ENCODE measurements around the gene CACNA2D2. TPM values are rescaled to one million over a fixed set of nuclear protein-coding genes. Genes with fewer than 3 reads are reported as not detected.

CACNA2D2 gene
- total RNA-seq, 1 donor from 2014 or later, result 19.4 TPM

GRCh38 chr3:50447290-50447840, 56.1 kb downstream of the CACNA2D2 start:
- Mint-ChIP-seq H3K27ac (no peak overlapping the region), H3K27me3 (no peaks in the 10 kb centered on the region), H3K4me3 (no peak overlapping the region), H3K9me3 (no peaks in the 10 kb centered on the region), H3K4me1 (ENCODE audit: unreplicated experiment) (peaks cover 15% of the 10 kb centered on the region), H3K36me3 (no peaks in the 10 kb centered on the region)
- TF ChIP-seq CTCF (conservative IDR thresholded peaks at IDR 0.05), result no peak
- DNase-seq (ENCODE audit: extremely low spot score, unreplicated experiment), result no peak

GRCh38 chr3:50445919-50446318, 57.5 kb downstream of the CACNA2D2 start:
- H3K9me3 Mint-ChIP-seq, result no peaks in the 10 kb centered on the region
- no peak overlapping the region for H3K27ac Mint-ChIP-seq
- H3K27me3 Mint-ChIP-seq, result no peaks in the 10 kb centered on the region
- no peaks in the 10 kb centered on the region for H3K36me3 Mint-ChIP-seq
- no peak for TF ChIP-seq CTCF (conservative IDR thresholded peaks at IDR 0.05)
- DNase-seq (ENCODE audit: extremely low spot score, unreplicated experiment), result no peak
- H3K4me1 Mint-ChIP-seq (ENCODE audit: unreplicated experiment), result peaks cover 14% of the 10 kb centered on the region
- no peak overlapping the region for H3K4me3 Mint-ChIP-seq

GRCh38 chr3:50444782-50445181, 58.7 kb downstream of the CACNA2D2 start:
- no peak overlapping the region for H3K4me3 Mint-ChIP-seq
- H3K36me3 Mint-ChIP-seq, result no peaks in the 10 kb centered on the region
- H3K27ac Mint-ChIP-seq, result no peak overlapping the region
- H3K4me1 Mint-ChIP-seq (ENCODE audit: unreplicated experiment), result peaks cover 5% of the 10 kb centered on the region
- DNase-seq (ENCODE audit: extremely low spot score, unreplicated experiment), result no peak
- H3K9me3 Mint-ChIP-seq, result no peaks in the 10 kb centered on the region
- no peak for TF ChIP-seq CTCF (conservative IDR thresholded peaks at IDR 0.05)
- no peaks in the 10 kb centered on the region for H3K27me3 Mint-ChIP-seq

GRCh38 chr3:50444213-50444612, 59.2 kb downstream of the CACNA2D2 start:
- Mint-ChIP-seq H3K4me1 (ENCODE audit: unreplicated experiment) (peaks cover 5% of the 10 kb centered on the region), H3K27me3 (no peaks in the 10 kb centered on the region), H3K9me3 (no peaks in the 10 kb centered on the region), H3K27ac (no peak overlapping the region), H3K36me3 (no peaks in the 10 kb centered on the region), H3K4me3 (no peak overlapping the region)
- TF ChIP-seq CTCF (conservative IDR thresholded peaks at IDR 0.05), result no peak
- no peak for DNase-seq (ENCODE audit: extremely low spot score, unreplicated experiment)

- no peak overlapping the region for H3K27ac Mint-ChIP-seq
- H3K4me1 Mint-ChIP-seq (ENCODE audit: unreplicated experiment), result no peaks in the 10 kb centered on the region
- no peaks in the 10 kb centered on the region for H3K36me3 Mint-ChIP-seq
- H3K9me3 Mint-ChIP-seq, result no peaks in the 10 kb centered on the region
- no peaks in the 10 kb centered on the region for H3K27me3 Mint-ChIP-seq
- no peak overlapping the region for H3K4me3 Mint-ChIP-seq
- no peak for TF ChIP-seq CTCF (conservative IDR thresholded peaks at IDR 0.05)
- no peak for DNase-seq (ENCODE audit: extremely low spot score, unreplicated experiment)
These were observed 60.4 kb downstream of the CACNA2D2 start for GRCh38 chr3:50442945-50443579.
